HG02943 (cell line): ENCODE data around the gene TFIP11.

Experiments used
- ATAC-seq: cut with Tn5 transposase; IDR thresholded peaks from one replicate; pipeline ENCODE4 v1.9.1; 2021; ENCODE audit warnings: mild to moderate bottlenecking, low read depth, moderate library complexity; ENCODE audit not compliant: unreplicated experiment

The TFIP11 gene

GRCh38 chr22:26512149-26512793 lies at the start of gene TFIP11:
Gene TFIP11 (minus strand): TSS chr22:26512473. CDS start chr22:26510272, 2,201 bp downstream.
- ATAC-seq = peak; percentile 97

- ATAC-seq = no peak
These were observed 49.6 kb upstream of the TFIP11 start for GRCh38 chr22:26561756-26562417.

- ATAC-seq = no peak
These were observed 47.8 kb upstream of the TFIP11 start for GRCh38 chr22:26559961-26560575.

- no peak for ATAC-seq
These were observed 46.1 kb upstream of the TFIP11 start for GRCh38 chr22:26558248-26558895.

- no peak for ATAC-seq
These were observed 44.6 kb upstream of the TFIP11 start for GRCh38 chr22:26556904-26557303.

GRCh38 chr22:26555478-26555877 lies 43.2 kb upstream of the TFIP11 start:
- no peak for ATAC-seq

GRCh38 chr22:26554956-26555355 lies 42.7 kb upstream of the TFIP11 start:
- ATAC-seq = no peak

- ATAC-seq = no peak
These were observed 40.9 kb upstream of the TFIP11 start for GRCh38 chr22:26553056-26553752.

GRCh38 chr22:26552466-26552865 lies 40.2 kb upstream of the TFIP11 start:
- ATAC-seq = no peak

- no peak for ATAC-seq
These were observed 39.3 kb upstream of the TFIP11 start for GRCh38 chr22:26551568-26551967.

- no peak for ATAC-seq
These were observed 38.3 kb upstream of the TFIP11 start for GRCh38 chr22:26550498-26551033.

GRCh38 chr22:26549902-26550497 lies 37.7 kb upstream of the TFIP11 start:
- ATAC-seq = no peak

GRCh38 chr22:26548984-26549383 lies 36.7 kb upstream of the TFIP11 start:
- ATAC-seq = no peak

- ATAC-seq = no peak
These were observed 36.0 kb upstream of the TFIP11 start for GRCh38 chr22:26548303-26548702.

- no peak for ATAC-seq
These were observed 35.6 kb upstream of the TFIP11 start for GRCh38 chr22:26547837-26548236.

- ATAC-seq = no peak
These were observed 35.2 kb upstream of the TFIP11 start for GRCh38 chr22:26547426-26547825.

GRCh38 chr22:26546282-26546681 lies 34.0 kb upstream of the TFIP11 start:
- no peak for ATAC-seq

- no peak for ATAC-seq
These were observed 33.6 kb upstream of the TFIP11 start for GRCh38 chr22:26545827-26546226.

GRCh38 chr22:26545385-26545784 lies 33.1 kb upstream of the TFIP11 start:
- ATAC-seq = no peak

- no peak for ATAC-seq
These were observed 32.2 kb upstream of the TFIP11 start for GRCh38 chr22:26544489-26544888.
